SU-DHL-6 (cell line): ENCODE data around the gene CTDSPL.

ENCODE experiments used
- EZH2phosphoT487 ChIP-seq: fragments of 200-600 bp; sonication (generic), shearing (Covaris generic); conservative IDR thresholded peaks from 2 replicates; pipeline ENCODE4 v1.6.1; 2018; ENCODE audit warnings: mild to moderate bottlenecking, antibody characterized with exemption, low read length, moderate library complexity, mixed read lengths
- TF ChIP-seq, protein P1 (sequence below): fragments of 200-600 bp; sonication (generic); IDR thresholded peaks from one replicate; pipeline ENCODE4 v1.5.1; 2017; ENCODE audit warnings: antibody characterized with exemption, mild to moderate bottlenecking, low read length, moderate library complexity; ENCODE audit not compliant: insufficient read depth, poor library complexity, severe bottlenecking

- TF ChIP-seq, protein P1, sequence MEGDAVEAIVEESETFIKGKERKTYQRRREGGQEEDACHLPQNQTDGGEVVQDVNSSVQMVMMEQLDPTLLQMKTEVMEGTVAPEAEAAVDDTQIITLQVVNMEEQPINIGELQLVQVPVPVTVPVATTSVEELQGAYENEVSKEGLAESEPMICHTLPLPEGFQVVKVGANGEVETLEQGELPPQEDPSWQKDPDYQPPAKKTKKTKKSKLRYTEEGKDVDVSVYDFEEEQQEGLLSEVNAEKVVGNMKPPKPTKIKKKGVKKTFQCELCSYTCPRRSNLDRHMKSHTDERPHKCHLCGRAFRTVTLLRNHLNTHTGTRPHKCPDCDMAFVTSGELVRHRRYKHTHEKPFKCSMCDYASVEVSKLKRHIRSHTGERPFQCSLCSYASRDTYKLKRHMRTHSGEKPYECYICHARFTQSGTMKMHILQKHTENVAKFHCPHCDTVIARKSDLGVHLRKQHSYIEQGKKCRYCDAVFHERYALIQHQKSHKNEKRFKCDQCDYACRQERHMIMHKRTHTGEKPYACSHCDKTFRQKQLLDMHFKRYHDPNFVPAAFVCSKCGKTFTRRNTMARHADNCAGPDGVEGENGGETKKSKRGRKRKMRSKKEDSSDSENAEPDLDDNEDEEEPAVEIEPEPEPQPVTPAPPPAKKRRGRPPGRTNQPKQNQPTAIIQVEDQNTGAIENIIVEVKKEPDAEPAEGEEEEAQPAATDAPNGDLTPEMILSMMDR: no peak
- TF ChIP-seq EZH2phosphoT487: no peak
Observed at GRCh38 chr3:38026856-38027255, 165.2 kb downstream of the CTDSPL start.
